Transverse colon (tissue), 4 donors: ENCODE measurements around the gene SLC27A5. TPM values are rescaled to one million over a fixed set of nuclear protein-coding genes. Genes with fewer than 3 reads are reported as not detected.

Experiments
- DNase-seq: peaks from one replicate; pipeline ENCODE4 v3.0.0-alpha.2; 2019
- H3K27ac ChIP-seq, 4 donors: fragments of 200-600 bp; sonication (generic); 2 replicates each; pipeline ENCODE4 v1.5.1; 2016 to 2018; ENCODE audit warnings: inconsistent platforms in 4 of 4
- H3K27me3 ChIP-seq: fragments of 200-600 bp; sonication (generic); 2 replicates; pipeline ENCODE4 v1.5.1; 2017; ENCODE audit warnings: inconsistent platforms
- H3K36me3 ChIP-seq, 4 donors: fragments of 200-600 bp; sonication (generic); 2 replicates each; pipeline ENCODE4 v1.5.1; 2017 to 2019; ENCODE audit warnings: inconsistent platforms in 4 of 4
- H3K4me1 ChIP-seq, 4 donors: fragments of 200-600 bp; sonication (generic); 2 replicates each; pipeline ENCODE4 v1.5.1; 2017 to 2020; ENCODE audit warnings: inconsistent platforms in 4 of 4
- H3K4me3 ChIP-seq, 4 donors: fragments of 200-600 bp; sonication (generic); 1 replicate in 1 of 4; 2 replicates in 3 of 4; pipeline versions ENCODE4 v1.5.1 to v1.6.1; 2017 to 2019; ENCODE audit warnings: inconsistent platforms in 4 of 4
- H3K9me3 ChIP-seq, 2 donors: fragments of 200-600 bp; sonication (generic); 2 replicates each; pipeline ENCODE4 v1.5.1; 2017 to 2019; ENCODE audit warnings: inconsistent platforms in 2 of 2
- EP300 ChIP-seq: sonication (generic); formaldehyde crosslinking; IDR thresholded peaks from one replicate; pipeline ENCODE4 v1.6.1; 2017; ENCODE audit warnings: antibody characterized with exemption, low read depth
- POLR2A ChIP-seq: fragments of 450-650 bp; IDR thresholded peaks from one replicate; pipeline ENCODE4 v1.6.1; 2016; ENCODE audit warnings: antibody characterized with exemption, mild to moderate bottlenecking, moderate library complexity
- POLR2AphosphoS5 ChIP-seq, 3 donors: sonication (generic); formaldehyde crosslinking; IDR thresholded peaks; one replicate each; pipeline ENCODE4 v1.6.1; 2016; ENCODE audit warnings: antibody characterized with exemption in 3 of 3
- WGBS, 2 donors: methylation state at CpG; one replicate each; pipeline ENCODE4 v1.1.5; 2018; ENCODE audit warnings: low coverage in 1 of 2; 5-methylcytosine and 5-hydroxymethylcytosine counted together
- in situ Hi-C, 4 donors: fragments of 200-750 bp; cut with MboI; loops; one replicate each; pipeline versions ENCODE4 v1.15.0 to v1.15.1; 2017; ENCODE audit warnings: low sequenced_read_pairs in 3 of 4, low pct_ligation_motif_present in 1 of 4, low pct_unique_long_range_greater_than_20kb in 1 of 4
- intact Hi-C: fragments of 100-400 bp; cut with DNase I; formaldehyde crosslinking; loops from one replicate; pipeline ENCODE4 v1.15.1; 2023; ENCODE audit warnings: low total_unique reads
- total RNA-seq, 4 donors: library from RNA; depleted of rRNA; stranded (reverse); fragments of >200 nt; gene quantifications; one replicate each; pipeline ENCODE4 v1.1.0, GENCODE V29; 2016
- TF ChIP-seq, protein P1 (sequence below), 5 experiments: fragments of 200-600 bp in 3 of 5; fragments of 450-650 bp in 2 of 5; sonication (generic) in 3 of 5; IDR thresholded peaks; 1 replicate in 2 of 5; 2 replicates in 3 of 5; pipeline ENCODE4 v1.5.1; 2016 to 2017; ENCODE audit warnings: antibody characterized with exemption in 5 of 5, inconsistent platforms in 3 of 5, mild to moderate bottlenecking in 2 of 5, moderate library complexity in 1 of 5

SLC27A5 gene
- total RNA-seq, 4 donors from 2014 or later: 3.3 to 5.0 (median 4.4) TPM; not detected in 1

DNA sequence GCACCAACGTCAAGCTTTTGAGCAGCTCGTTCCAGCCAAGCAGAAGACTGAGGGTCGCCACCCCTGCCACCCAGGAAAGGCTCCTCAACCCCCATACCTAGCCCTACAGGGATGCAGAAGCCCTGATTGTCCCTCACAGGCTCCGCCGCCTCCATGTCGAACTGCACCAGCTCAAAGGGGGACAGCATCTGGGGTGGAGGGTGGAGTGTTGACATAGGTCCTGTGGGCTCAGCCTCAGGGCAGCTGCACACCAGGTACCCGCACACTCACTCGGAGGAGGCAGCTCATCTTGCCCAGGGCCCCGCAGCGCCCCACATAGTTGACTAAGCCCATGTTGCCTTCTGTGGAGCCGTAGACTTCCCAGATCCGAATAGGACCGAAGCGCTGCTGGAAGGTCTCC is 11.6 kb downstream of the SLC27A5 start:
- no peaks in the 10 kb centered on the region for H3K36me3 ChIP-seq
- H3K9me3 ChIP-seq: no peaks in the 10 kb centered on the region
- peak overlapping the region in 1 of 4 donors; percentile 61 for H3K4me3 ChIP-seq
- H3K27me3 ChIP-seq: no peaks in the 10 kb centered on the region
- no peak overlapping the region for H3K27ac ChIP-seq
- intact Hi-C loops (no loop called here), in situ Hi-C loops (no loop called here)
- DNase-seq: no peak
- TF ChIP-seq EP300 (no peak), POLR2A (no peak), POLR2AphosphoS5 (IDR thresholded peaks at IDR 0.05) (no peak)
- TF ChIP-seq, protein P1, sequence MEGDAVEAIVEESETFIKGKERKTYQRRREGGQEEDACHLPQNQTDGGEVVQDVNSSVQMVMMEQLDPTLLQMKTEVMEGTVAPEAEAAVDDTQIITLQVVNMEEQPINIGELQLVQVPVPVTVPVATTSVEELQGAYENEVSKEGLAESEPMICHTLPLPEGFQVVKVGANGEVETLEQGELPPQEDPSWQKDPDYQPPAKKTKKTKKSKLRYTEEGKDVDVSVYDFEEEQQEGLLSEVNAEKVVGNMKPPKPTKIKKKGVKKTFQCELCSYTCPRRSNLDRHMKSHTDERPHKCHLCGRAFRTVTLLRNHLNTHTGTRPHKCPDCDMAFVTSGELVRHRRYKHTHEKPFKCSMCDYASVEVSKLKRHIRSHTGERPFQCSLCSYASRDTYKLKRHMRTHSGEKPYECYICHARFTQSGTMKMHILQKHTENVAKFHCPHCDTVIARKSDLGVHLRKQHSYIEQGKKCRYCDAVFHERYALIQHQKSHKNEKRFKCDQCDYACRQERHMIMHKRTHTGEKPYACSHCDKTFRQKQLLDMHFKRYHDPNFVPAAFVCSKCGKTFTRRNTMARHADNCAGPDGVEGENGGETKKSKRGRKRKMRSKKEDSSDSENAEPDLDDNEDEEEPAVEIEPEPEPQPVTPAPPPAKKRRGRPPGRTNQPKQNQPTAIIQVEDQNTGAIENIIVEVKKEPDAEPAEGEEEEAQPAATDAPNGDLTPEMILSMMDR (IDR thresholded peaks at IDR 0.05): no peak
- H3K4me1 ChIP-seq: peaks cover 7 to 17% (median 14%) of the 10 kb centered on the region in 4 donors
- WGBS, 2 donors: 87% methylated on average over 4 of the region's 14 CpGs; no CpG with 5 or more reads in 1 of the 2 donors

DNA sequence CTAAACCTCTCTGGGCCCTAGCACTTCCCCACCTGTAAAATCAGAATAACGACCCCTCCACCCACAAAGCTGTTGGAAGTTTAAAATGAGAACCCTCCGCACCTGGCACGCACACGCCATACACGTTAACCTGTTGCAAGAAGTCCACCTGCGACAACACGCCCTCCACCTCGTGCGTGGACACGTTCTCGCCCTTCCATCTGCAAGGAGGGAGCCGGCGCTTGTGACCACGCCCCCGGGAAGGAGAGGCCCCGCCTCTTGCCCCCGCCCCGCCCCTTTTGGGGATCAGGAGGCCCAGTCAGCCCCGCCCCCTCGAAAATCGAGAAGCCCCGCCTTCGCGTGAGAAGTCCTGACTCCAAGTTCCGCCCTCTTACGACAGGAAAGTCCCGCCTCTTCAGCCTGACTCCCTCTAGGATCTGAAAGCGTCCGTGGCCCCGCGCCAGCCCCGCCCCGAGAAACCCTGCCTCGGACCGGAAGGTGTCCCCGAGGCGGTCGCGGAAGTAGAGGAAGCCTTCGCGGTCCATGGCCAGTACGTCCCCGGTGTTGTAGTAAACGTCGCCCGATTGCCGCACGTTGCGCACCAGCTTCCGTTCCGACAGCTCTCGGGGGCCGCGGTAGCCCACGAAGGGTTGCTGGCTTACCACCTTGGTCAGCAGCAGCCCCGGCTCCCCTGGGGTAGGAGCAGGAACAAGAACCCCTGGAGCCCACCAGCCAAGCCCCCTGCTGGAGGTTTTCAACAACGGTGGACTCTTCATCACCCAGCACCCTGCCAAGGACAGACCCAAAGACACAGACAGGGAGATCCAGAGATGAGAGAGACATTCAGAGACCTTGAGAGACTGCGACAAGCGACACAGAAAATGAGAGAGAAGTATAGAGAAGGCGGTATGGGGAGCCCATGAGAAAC is 12.5 kb downstream of the SLC27A5 start:
- TF ChIP-seq, protein P1 (IDR thresholded peaks at IDR 0.05): peak; percentile 12 to 38 (median 16)
- TF ChIP-seq POLR2A: peak; percentile 29
- TF ChIP-seq EP300: no peak
- peak; percentile 38 to 71 (median 69) for TF ChIP-seq POLR2AphosphoS5 (IDR thresholded peaks at IDR 0.05)
- peak overlapping the region; percentile 39 to 61 (median 44) for H3K4me3 ChIP-seq
- no peaks in the 10 kb centered on the region for H3K9me3 ChIP-seq
- 6 to 20% methylated on average over 3 to 49 of the region's 60 CpGs for WGBS, 2 donors
- H3K4me1 ChIP-seq: peaks cover 7 to 17% (median 14%) of the 10 kb centered on the region in 4 donors
- peak; percentile 99 for DNase-seq
- H3K36me3 ChIP-seq: no peaks in the 10 kb centered on the region
- in situ Hi-C loops (no loop called here), intact Hi-C loops (no loop called here)
- no peaks in the 10 kb centered on the region for H3K27me3 ChIP-seq
- H3K27ac ChIP-seq: peak overlapping the region; percentile 69 to 90 (median 79)

DNA sequence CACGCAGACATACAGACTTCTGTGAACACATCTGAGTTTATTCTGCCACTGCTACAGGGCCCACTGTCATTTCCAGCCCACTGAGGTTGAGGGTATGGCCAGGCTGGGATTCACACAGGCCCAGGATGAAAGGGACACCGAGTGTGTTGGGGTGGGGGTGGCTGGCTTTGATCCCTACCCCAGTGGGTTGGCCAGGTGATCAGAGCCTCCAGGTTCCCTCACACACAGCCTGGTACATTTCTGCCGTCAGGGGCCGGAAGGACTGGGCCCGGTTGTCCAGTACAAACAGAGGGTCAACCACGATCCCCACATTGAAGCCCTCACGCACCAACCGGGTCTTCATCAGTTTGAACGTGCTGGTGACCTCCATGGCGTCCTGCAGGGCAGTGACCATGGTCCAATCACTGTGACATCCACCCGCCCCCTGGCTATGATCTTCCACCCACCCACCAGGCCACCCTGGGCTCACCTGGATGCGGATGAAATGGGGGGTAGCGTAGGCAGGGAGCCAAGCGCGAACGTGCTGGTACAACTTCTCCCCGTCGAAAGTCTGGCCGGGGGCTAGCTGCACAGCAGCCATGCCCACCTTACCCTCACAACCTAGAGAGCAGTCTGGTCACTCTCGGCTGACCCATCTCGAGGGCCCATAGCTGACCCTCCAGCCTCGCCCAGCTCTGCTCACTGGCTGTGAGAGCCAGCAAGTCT is 13.3 kb downstream of the SLC27A5 start:
- Histone ChIP-seq H3K9me3 (no peaks in the 10 kb centered on the region), H3K27ac (peak overlapping the region in 2 of 4 donors; percentile 82 to 90), H3K4me1 (peaks cover 7 to 17% (median 14%) of the 10 kb centered on the region in 4 donors), H3K4me3 (peak overlapping the region; percentile 29 to 61 (median 44)), H3K36me3 (no peaks in the 10 kb centered on the region), H3K27me3 (no peaks in the 10 kb centered on the region)
- no peak for TF ChIP-seq EP300
- TF ChIP-seq, protein P1 (IDR thresholded peaks at IDR 0.05): no peak
- in situ Hi-C loops (no loop called here), intact Hi-C loops (no loop called here)
- no peak for DNase-seq
- WGBS, 2 donors: 81% methylated on average over 22 of the region's 22 CpGs; no CpG with 5 or more reads in 1 of the 2 donors

DNA sequence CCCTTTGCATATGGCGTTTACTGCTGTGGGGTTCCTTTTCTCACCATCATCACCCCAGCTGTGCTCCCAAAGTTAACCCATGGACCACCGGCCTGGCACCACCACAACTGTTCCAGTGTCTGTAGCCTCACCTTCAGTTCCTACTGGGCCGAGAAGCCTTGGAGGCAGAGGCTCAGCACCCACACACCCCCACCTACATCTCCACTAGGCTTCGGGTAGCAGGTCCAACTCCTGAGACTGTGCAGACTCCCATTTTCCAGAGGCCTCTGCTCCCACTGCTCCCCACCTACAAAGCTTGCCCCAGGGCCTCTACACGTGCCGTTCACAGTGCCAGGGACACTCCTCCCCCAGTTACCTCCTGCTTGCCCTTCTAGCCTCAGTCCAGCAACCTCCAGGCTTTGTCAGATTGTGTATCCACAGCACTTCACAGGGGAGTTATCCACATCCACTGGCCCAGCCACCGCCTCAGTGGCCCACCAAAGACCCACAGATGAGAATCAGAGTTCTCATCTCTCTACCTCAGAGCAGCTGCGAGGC is 14.1 kb downstream of the SLC27A5 start:
- TF ChIP-seq POLR2A (no peak), POLR2AphosphoS5 (IDR thresholded peaks at IDR 0.05) (no peak), EP300 (no peak)
- TF ChIP-seq, protein P1 (IDR thresholded peaks at IDR 0.05): no peak
- 88% methylated on average over 8 of the region's 8 CpGs; no CpG with 5 or more reads in 1 of the 2 donors for WGBS, 2 donors
- peaks cover 7 to 17% (median 14%) of the 10 kb centered on the region in 4 donors for H3K4me1 ChIP-seq
- intact Hi-C loops (no loop called here), in situ Hi-C loops (no loop called here)
- no peak overlapping the region for H3K27ac ChIP-seq
- no peak for DNase-seq
- no peaks in the 10 kb centered on the region for H3K36me3 ChIP-seq
- H3K27me3 ChIP-seq: no peaks in the 10 kb centered on the region
- no peaks in the 10 kb centered on the region for H3K9me3 ChIP-seq
- no peak overlapping the region for H3K4me3 ChIP-seq
